Measurements from ENCODE around the gene SMURF1. TPM values are rescaled to one million over a fixed set of nuclear protein-coding genes. Genes with fewer than 3 reads are reported as not detected.
A peak's percentile ranks its signal among the peaks of the same experiment; 100 is the strongest.

Gene SMURF1
- total and polyA plus RNA-seq, 2 of the 8 experiments (the other 6 are each of a cell fraction or from before 2014, with no cell fraction given) = 9.6 to 24.5 TPM

DNA sequence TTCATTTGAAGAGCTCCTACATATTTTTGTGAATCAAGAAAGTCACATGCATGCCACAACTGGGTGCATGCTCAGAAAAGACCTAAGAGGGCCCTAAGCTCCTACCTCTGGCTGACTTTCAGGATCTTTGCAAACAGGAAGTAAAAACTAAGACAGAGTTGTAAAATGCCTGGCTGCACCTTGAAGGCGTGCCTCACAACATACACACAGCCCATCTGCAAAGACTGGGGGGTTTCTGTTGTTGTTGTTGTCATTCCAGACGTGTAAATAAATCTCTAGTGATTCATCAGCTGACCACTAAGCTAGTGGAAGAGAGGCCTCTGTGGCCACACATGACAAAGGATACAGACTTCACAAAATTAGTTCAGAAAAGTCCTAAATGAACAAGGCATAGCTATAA is 31.8 kb downstream of the SMURF1 start:
- H4K5ac ChIP-seq (ENCODE audit: insufficient read length, low read depth, low read length) = no peak overlapping the region
- no peak overlapping the region for H3K56ac ChIP-seq (replicated peaks; ENCODE audit: insufficient read length, low read depth, low read length)
- H3K79me1 ChIP-seq (ENCODE audit: low read depth, low read length) = 0 out of 2 replicates have a peak, but pooled peaks cover 6% of the 10 kb centered on the region
- peak overlapping the region; percentile 66 for H3K14ac ChIP-seq (ENCODE audit: insufficient read length)
- H3K4me3 ChIP-seq (ENCODE audit: extremely low read depth in 1 of 4, insufficient read depth in 2 of 4, low read depth in 3 of 4, low read length in 4 of 4) = no peak overlapping the region
- H3K4ac ChIP-seq (replicated peaks; ENCODE audit: insufficient read length, low read depth, low read length) = no peak overlapping the region
- H3K79me2 ChIP-seq (ENCODE audit: control insufficient read depth in 1 of 2, insufficient read depth in 2 of 2, low read length in 2 of 2) = peaks cover 0 to 93% of the 10 kb centered on the region in 2 experiments; a peak in 3 of 4 replicates
- no peak overlapping the region for H2BK15ac ChIP-seq (ENCODE audit: low read length)
- no peak overlapping the region for H3K18ac ChIP-seq (ENCODE audit: extremely low read depth, low read length)
- H3K36me3 ChIP-seq (ENCODE audit: control insufficient read depth in 2 of 4, insufficient read depth in 4 of 4, low read length in 3 of 4) = no peaks in the 10 kb centered on the region
- no peaks in the 10 kb centered on the region for H3K23me2 ChIP-seq (ENCODE audit: low read depth, low read length)
- peaks cover 2 to 15% of the 10 kb centered on the region in 2 experiments for H4K20me1 ChIP-seq (replicated peaks in 1 of 2; ENCODE audit: control insufficient read depth in 1 of 2, insufficient read depth in 2 of 2, low read length in 2 of 2)
- H3K27ac ChIP-seq (ENCODE audit: low read depth, low read length) = no peak overlapping the region
- DNase-seq (ENCODE audit: low read depth in 1 of 2, low spot score in 2 of 2) (no peak), FAIRE-seq (no peak)
- H3K27me3 ChIP-seq (replicated peaks in 1 of 4; ENCODE audit: control insufficient read depth in 3 of 4, extremely low read depth in 1 of 4, insufficient read depth in 3 of 4, low read length in 3 of 4) = no peaks in the 10 kb centered on the region
- no peak overlapping the region for H2BK12ac ChIP-seq (ENCODE audit: low read depth, low read length)
- H3K23ac ChIP-seq (ENCODE audit: insufficient read length) = no peak overlapping the region
- no peak overlapping the region for H2AFZ ChIP-seq (ENCODE audit: low read length)
- 0 out of 2 replicates have a peak overlapping the region, but pooled peaks have one; percentile 53 for H2AK5ac ChIP-seq (ENCODE audit: low read depth, low read length)
- H2BK20ac ChIP-seq (ENCODE audit: low read length) = no peak overlapping the region
- no peak overlapping the region for H4K91ac ChIP-seq (replicated peaks; ENCODE audit: insufficient read length, low read length)
- ChIA-PET POLR2A (ENCODE audit: partially characterized antibody) (interaction anchor here (0.7 to 1.0 kb wide), 3 partner anchors 11 to 33 kb away, joined by 3 read pairs; no protein-coding TSS in a partner anchor), CTCF (ENCODE audit: partially characterized antibody) (interaction anchor here (1.3 to 1.6 kb wide), 3 partner anchors 10 to 75 kb away, joined by 3 to 7 read pairs (median 4); no protein-coding TSS in a partner anchor)
- H3K4me1 ChIP-seq (replicated peaks in 1 of 4; ENCODE audit: control insufficient read depth in 3 of 4, insufficient read depth in 4 of 4, low read length in 3 of 4) = peaks cover 4 to 23% (median 10%) of the 10 kb centered on the region in 4 experiments; a peak in 6 of 7 replicates
- no peak overlapping the region for H4K8ac ChIP-seq (ENCODE audit: extremely low read depth, insufficient read depth, low read length)
- WGBS, 2 experiments (ENCODE audit: extremely low coverage in 1 of 2, insufficient coverage in 1 of 2, insufficient read length in 1 of 2, insufficient replicate concordance in 2 of 2, low coverage in 1 of 2, low lambda C conversion rate in 2 of 2, missing lambda C conversion rate in 1 of 2) = 53% methylated on average over 2 of the region's 2 CpGs; no CpG with 5 or more reads in 1 of the 2 experiments
- H3K9ac ChIP-seq (replicated peaks in 1 of 4; ENCODE audit: extremely low read depth in 1 of 4, low read depth in 3 of 4, low read length in 3 of 4) = no peak overlapping the region; a peak in 1 of 7 replicates
- H3K4me2 ChIP-seq (ENCODE audit: insufficient read depth in 1 of 2, low read depth in 2 of 2, low read length in 2 of 2) = 0 out of 4 replicates have a peak overlapping the region, but pooled peaks of 1 of the 2 experiments have one; percentile 22
- H2BK120ac ChIP-seq (replicated peaks; ENCODE audit: low read depth, low read length) = no peak overlapping the region
- no peak overlapping the region for H2BK5ac ChIP-seq (ENCODE audit: low read depth, low read length)
- H3K9me3 ChIP-seq (ENCODE audit: insufficient read depth in 2 of 2, low read depth in 1 of 2, low read length in 1 of 2) = no peaks in the 10 kb centered on the region
- TF ChIP-seq CHD2 (IDR thresholded peaks at IDR 0.05; ENCODE audit: low read length) (no peak), CTCF (IDR thresholded peaks at IDR 0.05; ENCODE audit: control extremely low read depth in 1 of 3, insufficient read depth in 1 of 3, low read depth in 1 of 3, low read length in 3 of 3) (no peak), RAD21 (IDR thresholded peaks at IDR 0.05 in 1 of 2, conservative IDR thresholded peaks at IDR 0.05 in 1 of 2; ENCODE audit: low read depth in 2 of 2, low read length in 2 of 2) (no peak), CREB1 (IDR thresholded peaks at IDR 0.05) (no peak), BACH1 (IDR thresholded peaks at IDR 0.05; ENCODE audit: low read length) (no peak), TCF12 (IDR thresholded peaks at IDR 0.05; ENCODE audit: low read depth, low read length) (no peak), GABPA (IDR thresholded peaks at IDR 0.05; ENCODE audit: borderline replicate concordance, insufficient read depth, low read length) (no peak), SP1 (IDR thresholded peaks at IDR 0.05; ENCODE audit: low read depth, low read length) (no peak), SIRT6 (IDR thresholded peaks at IDR 0.05; ENCODE audit: low read length) (no peak)
- TF ChIP-seq, protein P1, sequence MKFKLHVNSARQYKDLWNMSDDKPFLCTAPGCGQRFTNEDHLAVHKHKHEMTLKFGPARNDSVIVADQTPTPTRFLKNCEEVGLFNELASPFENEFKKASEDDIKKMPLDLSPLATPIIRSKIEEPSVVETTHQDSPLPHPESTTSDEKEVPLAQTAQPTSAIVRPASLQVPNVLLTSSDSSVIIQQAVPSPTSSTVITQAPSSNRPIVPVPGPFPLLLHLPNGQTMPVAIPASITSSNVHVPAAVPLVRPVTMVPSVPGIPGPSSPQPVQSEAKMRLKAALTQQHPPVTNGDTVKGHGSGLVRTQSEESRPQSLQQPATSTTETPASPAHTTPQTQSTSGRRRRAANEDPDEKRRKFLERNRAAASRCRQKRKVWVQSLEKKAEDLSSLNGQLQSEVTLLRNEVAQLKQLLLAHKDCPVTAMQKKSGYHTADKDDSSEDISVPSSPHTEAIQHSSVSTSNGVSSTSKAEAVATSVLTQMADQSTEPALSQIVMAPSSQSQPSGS (IDR thresholded peaks at IDR 0.05; ENCODE audit: low read length) = no peak

Data from H1 (cell line).